Nucleus accumbens (tissue), 56 donors: ENCODE data around the gene ACBD6.

ENCODE experiments used
- DNase-seq, 56 donors: peaks; one replicate each; lab custom pipeline; 2025; lab: John Stamatoyannopoulos, UW

The ACBD6 gene

GRCh38 chr1:180261524-180262155 lies 240.7 kb downstream of the ACBD6 start:
- DNase-seq = no peak

- no peak for DNase-seq
Observed at GRCh38 chr1:180261030-180261429, 241.3 kb downstream of the ACBD6 start.

DNA sequence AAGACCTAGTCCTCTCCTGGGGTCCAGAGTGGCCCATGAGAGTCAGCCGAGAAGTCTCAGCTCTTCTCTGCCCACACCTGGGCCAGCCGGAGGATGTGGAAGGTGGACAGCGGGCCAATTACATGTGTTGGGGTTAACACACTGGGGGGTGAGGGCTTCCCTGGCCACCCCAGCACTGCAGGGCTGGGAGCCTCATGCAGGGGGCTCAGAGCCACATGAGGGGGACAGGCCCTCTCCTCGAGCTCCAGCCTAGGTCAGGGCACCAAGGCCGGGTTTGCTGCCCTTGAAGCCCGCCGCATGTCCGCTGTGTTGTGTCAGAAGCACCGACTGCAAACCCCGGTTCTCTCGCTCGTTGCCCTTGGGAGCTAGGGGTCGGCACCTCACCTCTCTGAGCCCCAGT lies 241.8 kb downstream of the ACBD6 start:
- no peak for DNase-seq

DNA sequence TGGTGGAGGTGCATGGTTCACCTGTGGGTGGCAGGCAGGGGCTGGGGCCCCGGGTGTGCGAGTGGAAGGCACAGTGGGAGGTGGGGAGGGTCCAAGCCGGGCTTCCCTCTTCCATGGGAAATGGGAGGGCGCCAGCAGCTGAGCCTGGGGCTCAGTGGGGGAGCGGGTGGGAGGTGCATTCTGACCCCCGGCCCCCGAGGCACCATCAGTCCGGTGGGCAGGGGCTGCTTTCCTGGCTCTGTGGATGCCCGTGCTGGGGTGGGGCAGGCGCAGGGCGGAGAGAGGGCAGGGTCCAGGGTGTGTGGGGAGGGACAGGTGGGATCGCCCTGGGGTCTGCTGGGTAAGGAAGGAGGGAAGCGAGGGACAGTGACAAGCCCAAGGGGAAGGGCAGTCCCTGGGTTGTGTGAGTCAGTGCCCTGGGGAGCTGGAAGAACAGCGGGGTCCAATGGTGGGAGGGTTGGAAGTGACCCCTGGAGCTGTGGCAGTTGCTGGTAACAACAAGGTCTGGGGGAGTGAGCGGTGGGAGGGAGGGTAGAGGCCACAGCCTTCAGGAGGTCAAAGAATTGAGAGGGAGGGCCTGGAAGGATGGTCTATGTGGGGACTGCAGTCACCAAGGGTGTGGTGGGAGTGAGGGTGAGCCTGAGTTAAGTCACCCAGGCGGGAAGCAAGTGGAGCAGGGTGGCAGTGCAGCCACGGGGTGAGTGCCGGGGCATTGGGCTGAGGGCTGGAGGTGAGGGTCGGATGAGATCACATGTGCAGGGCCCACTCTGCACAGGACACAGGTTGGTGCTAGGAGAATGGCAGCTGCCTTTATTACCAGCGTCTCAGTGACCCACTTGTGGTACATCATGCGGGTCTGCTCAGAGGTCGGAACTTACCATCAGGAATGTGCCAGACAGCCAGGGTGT lies 242.7 kb downstream of the ACBD6 start:
- no peak for DNase-seq

DNA sequence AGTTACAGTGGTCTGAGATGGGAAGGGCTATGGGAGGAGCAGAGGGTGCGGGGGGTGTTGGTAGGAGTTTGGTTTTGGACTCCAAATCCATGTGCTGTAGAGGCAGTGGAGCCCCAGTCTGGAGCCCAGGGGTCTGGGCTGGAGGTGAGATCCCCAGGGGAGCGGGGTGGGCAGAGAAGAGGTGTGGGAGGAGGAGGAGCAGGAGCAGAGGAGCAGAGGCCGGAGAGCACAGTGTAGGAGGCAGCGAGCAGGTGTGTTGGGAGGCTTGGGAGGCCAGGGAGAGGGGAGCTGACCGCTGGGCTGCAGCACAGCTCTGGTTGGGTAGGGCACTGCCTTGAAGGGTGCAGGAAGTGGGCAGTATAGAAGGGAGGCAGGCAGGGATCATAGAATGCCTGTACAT lies 243.4 kb downstream of the ACBD6 start:
- DNase-seq = no peak

DNA sequence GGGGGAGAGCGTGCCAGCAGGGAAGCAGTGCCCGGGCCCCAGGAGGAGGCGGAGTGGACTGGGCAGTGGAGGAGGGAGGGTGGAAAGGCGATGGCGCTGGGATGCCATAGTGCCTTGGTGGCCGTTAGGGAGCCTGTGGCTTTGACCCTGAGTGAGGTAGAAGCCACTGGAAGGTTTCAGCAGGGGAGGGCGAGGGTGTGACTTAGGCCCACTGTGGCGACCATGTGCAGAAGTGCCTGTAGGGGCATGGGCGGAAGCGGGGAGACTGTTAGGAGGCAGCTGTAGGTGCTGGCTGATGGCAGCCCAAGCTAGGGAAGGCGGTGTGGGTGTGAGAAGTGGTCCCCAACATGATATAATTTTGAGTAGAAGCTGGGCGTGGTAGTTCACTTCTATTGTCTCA lies 244.1 kb downstream of the ACBD6 start:
- no peak for DNase-seq

DNA sequence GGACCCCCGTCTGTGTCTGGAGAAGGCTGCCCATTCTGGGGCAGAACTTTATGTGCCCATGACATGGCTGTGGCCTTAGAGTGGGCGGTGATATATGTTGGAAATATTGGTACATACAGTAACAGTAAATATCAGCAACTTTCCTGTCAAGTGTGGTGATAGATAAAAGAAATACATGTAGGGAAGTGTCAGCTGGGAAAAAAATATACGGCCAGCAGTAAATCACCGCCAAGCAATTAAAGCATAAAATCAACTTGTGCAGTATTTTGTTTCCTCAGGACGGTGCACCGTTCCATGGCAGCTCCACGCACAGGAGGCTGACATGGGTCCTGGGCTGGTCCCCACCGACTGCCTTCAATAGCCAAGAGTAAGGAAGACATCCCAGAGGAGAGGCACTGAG lies 244.9 kb downstream of the ACBD6 start:
- no peak for DNase-seq

- no peak for DNase-seq
Observed at GRCh38 chr1:180257028-180257386, 245.4 kb downstream of the ACBD6 start.

- no peak for DNase-seq
Observed at GRCh38 chr1:180256341-180257027, 245.9 kb downstream of the ACBD6 start.

DNA sequence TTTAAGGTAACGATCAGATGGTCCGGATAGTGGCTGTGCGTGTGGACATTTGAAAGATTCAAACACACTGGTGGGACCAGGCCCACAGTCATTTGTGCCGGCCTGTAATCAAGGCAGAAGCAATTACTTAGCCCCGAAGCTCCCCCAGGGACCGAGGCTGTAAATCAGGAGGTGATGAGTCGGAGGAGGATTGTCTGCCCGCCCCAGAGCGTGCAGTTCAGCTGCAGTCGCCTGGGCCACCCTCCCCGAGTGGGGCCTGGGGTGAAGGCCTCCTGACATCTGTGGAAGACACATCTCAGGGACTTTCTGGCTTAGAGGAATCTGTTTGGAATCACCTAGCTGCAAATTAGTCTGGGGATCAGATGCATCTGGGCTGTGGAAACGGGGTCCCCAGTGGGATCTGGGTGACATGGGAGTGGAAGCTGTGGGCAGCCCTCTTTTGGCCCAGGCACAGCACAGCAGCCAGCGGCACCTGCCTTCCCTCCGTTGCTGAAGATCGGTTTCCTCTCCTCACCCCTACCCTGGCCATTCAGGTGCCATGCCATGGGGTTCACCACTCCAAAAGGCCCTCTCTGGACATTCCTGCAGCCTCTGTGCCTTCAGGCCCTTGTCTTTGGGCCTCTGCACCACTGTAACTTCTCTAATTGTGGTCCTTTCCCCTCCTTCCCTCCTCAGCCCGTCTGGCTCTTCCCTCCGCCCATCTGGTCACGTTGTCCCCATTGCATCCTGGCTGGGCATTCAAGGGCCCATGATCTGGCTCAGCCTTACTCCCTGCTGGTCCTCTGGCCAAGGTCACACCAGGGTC lies 246.6 kb downstream of the ACBD6 start:
- no peak for DNase-seq

GRCh38 chr1:180254854-180255253 lies 247.5 kb downstream of the ACBD6 start:
- DNase-seq = no peak

DNA sequence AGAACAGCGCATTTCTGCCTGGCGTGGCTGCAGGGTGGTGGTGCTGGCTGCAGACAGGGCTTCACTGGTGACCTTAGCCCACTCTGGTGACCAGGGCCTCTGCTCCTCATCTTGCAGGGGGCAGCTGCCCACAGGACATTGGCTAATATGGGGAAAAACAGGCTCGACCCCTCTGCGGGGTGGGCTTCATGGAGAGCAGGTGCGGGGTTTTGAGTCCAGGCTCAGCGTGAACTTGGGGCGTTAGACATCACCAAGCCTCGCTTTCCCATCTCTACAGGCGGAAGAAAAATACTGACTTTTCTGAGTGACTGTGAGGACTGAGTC lies 247.9 kb downstream of the ACBD6 start:
- DNase-seq = no peak

DNA sequence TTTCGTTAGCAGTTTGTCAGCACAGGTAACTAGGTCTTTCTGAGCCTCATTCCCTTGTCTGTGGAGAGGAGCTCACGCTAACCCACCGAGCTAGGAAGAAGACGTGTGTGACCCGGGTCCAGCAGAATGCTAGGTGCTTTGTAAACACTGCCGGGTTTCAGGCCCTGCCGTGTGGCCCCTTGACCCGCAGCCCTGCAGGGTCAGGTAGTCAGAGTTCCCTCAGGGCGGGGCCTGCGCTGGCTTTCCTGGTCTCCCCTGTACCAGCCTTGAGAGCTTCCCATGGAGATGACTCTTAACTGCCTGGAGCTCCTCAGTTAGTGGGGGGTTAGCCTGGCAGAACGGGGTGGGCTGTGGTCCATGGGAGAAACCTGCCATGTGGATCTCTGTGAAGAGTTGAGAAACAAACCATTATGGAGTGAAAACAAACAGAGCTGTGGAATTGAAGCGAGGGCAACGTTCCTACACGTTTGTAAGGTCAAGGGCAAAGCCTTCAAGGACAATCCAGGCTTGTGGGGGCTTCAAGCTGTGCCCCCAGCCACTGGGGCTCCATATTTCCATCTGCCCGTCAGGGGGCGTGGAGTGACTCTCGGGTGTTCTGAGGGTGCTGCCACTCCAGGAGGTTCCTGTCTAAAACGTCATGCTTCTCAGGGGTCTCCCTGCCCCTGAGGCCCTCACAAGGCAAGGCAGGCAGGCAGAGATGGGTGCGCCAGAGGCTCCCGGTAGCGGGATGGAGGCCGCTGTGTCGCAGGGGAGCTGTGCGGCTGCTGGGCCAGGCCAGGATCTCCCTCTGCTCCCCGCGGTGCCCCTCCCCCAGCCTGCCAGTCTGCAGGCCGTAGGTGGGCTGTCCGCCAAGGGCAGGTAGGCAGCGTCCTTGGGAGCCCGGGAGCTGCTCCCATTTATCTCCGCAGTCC lies 248.5 kb downstream of the ACBD6 start:
- DNase-seq = no peak

- DNase-seq = peak in 20 of 56 donors; percentile 2 to 54 (median 10)
Observed at GRCh38 chr1:180252638-180253536, 249.5 kb downstream of the ACBD6 start.

DNA sequence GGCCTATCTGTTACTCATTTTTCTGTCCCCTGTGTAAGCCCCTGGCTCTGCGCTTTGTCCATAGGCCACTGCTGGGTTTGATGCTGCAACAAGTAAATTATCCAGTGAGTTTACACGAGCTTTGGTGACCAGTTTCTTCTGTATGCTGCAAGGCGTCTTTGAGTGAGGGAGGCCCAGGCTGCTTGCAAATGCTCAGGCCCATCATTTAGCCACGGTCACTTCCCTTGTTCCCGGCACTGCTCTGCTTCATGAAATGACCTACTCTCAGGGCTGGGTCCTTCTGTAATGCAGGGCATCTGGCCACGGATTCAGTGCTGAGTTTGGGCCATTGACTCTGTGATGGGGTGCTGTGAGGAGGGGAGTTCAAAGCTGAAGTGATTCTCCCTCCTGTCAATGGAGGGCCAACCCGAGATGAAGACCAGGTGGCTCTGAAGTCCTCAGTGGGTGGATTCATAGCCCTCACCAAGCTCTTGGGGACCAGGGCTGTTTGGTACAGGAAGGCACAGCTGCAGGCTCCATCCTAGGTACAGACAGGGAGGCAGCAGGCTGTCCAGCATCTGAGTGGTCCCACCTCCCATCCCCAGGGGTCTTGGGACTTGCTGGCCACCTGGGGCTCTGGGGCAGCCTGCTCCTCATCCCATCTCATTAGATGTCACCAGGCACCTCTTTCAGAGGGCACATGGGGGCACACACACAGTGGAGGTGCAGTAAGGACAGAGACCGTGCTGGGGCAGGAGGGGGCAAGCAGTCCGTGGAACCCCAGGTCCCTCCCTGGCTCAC lies 250.7 kb downstream of the ACBD6 start:
- no peak for DNase-seq

DNA sequence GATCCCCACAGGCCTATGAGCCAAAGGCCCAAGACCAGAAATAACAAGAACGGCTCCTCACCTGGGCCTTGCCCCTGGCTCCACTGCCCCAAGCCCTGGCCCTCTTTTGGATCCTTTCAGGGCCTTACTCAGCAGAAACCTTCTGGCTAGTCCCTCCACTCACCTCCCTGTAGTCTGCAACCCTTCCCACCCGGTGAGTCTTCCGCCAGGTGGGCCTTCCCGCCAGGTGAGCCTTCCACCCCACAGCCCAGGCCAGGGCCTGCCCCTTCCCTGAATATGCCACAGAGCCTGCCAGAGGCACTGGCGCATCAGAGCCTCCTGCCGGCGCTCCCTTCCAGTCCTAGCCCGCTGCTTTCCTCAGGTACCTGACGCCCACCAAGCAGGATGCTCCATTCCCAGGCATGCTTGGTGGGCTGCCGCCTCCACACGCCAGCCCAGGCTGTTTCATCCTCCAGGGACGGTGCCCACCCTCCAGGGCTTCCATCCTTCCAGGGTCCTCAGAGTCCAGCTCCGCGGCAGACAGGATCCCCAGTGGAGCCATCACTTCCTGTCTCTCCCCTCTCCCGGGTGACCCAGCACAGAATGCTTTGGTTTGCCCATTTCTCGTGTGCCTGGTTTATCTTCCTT lies 251.4 kb downstream of the ACBD6 start:
- no peak for DNase-seq

GRCh38 chr1:180250499-180250770 lies 251.9 kb downstream of the ACBD6 start:
- no peak for DNase-seq
